Prostate gland (tissue), 2 donors: ENCODE results near the gene ZNF341.

Experiments
- CTCF ChIP-seq, 4 experiments: fragments of 200-600 bp in 2 of 4; fragments of 450-650 bp in 2 of 4; sonication (generic) in 2 of 4; IDR thresholded peaks; 1 replicate in 3 of 4; 2 replicates in 1 of 4; pipeline ENCODE4 v1.5.1; 2016 to 2019; ENCODE audit warnings: antibody characterized with exemption in 4 of 4, mild to moderate bottlenecking in 2 of 4, moderate library complexity in 2 of 4
- POLR2A ChIP-seq: fragments of 450-650 bp; IDR thresholded peaks from one replicate; pipeline ENCODE4 v1.6.1; 2016; ENCODE audit warnings: antibody characterized with exemption, mild to moderate bottlenecking

GRCh38 chr20:33798444-33798843, 66.6 kb downstream of the ZNF341 start:
- TF ChIP-seq CTCF (IDR thresholded peaks at IDR 0.05) (no peak), POLR2A (no peak)
